HepG2 (cell line): ENCODE measurements around the gene CDK9. TPM values are rescaled to one million over a fixed set of nuclear protein-coding genes. Genes with fewer than 3 reads are reported as not detected.

Experiments used
- ATAC-seq: fragments of 200-7000 bp; cut with Tn5 transposase; 3 replicates; pipeline ENCODE4 v1.9.1; 2020; ENCODE audit warnings: mild to moderate bottlenecking, moderate library complexity
- BruUV-seq: library from RNA; stranded (reverse); fragments of 400-500 nt; replicated peaks from 2 replicates; lab custom pipeline; 2021; lab: Mats Ljungman, UMichigan
- CTCF ChIA-PET: fragments of 300-600 bp; formaldehyde crosslinking; extraction: SDS; loops from one replicate; lab custom pipeline; 2021; ENCODE audit warnings: low total read pairs, inconsistent platforms, low intra/inter-chr PET ratio; lab: Yijun Ruan, JAX
- POLR2A ChIA-PET: fragments of 350-600 bp; sonication (Branson Sonifier 250); formaldehyde crosslinking; loops from one replicate; lab custom pipeline; 2020; ENCODE audit warnings: antibody characterized with exemption, inconsistent platforms; lab: Yijun Ruan, JAX
- DNase-seq: peaks from one replicate; pipeline ENCODE4 v3.0.0-alpha.2; 2015; ENCODE audit warnings: low spot score
- FAIRE-seq: peaks from 3 replicates; lab custom pipeline; 2011; peaks lifted over from hg19 to GRCh38; lab: Jason Lieb, UNC
- H2AFZ ChIP-seq: one replicate; pipeline ENCODE4 v1.6.1; 2011; ENCODE audit warnings: low read length, inconsistent platforms
- H3K27ac ChIP-seq: fragments of 300-600 bp; 3 replicates; pipeline ENCODE4 v1.8.0; 2011; ENCODE audit warnings: mixed run types, mild to moderate bottlenecking, mixed read lengths, low read length, inconsistent platforms; ENCODE audit not compliant: insufficient read depth; ENCODE audit errors: extremely low read length
- H3K27me3 ChIP-seq, 2 experiments: fragments of 200-600 bp in 1 of 2; 2 replicates in 1 of 2; 3 replicates in 1 of 2; pipeline versions ENCODE4 v1.6.0 to v1.8.0; 2011; ENCODE audit warnings: low read length in 2 of 2, mild to moderate bottlenecking in 2 of 2, moderate library complexity in 2 of 2, inconsistent platforms in 1 of 2; ENCODE audit not compliant: insufficient read depth in 2 of 2, control insufficient read depth in 1 of 2
- H3K36me3 ChIP-seq, 2 experiments: fragments of 200-600 bp in 1 of 2; replicated peaks in 1 of 2; 2 replicates in 1 of 2; 3 replicates in 1 of 2; pipeline versions ENCODE4 v1.5.1 to v1.8.0; 2011; ENCODE audit warnings: low read length in 2 of 2, inconsistent platforms in 1 of 2; ENCODE audit not compliant: insufficient read depth in 2 of 2, control insufficient read depth in 1 of 2
- H3K4me1 ChIP-seq: 2 replicates; pipeline ENCODE4 v1.5.1; 2012; ENCODE audit warnings: low read length, inconsistent platforms; ENCODE audit not compliant: insufficient read depth
- H3K4me2 ChIP-seq: 2 replicates; pipeline ENCODE4 v1.6.0; 2011; ENCODE audit warnings: low read depth, low read length, inconsistent platforms
- H3K4me3 ChIP-seq, 3 experiments: fragments of 200-600 bp in 1 of 3; sonication (generic), shearing (Covaris generic) in 1 of 3; replicated peaks in 1 of 3; 2 replicates each; pipeline ENCODE4 v1.5.1; 2011 to 2016; ENCODE audit warnings: low read length in 3 of 3, inconsistent platforms in 2 of 3, low read depth in 2 of 3, mild to moderate bottlenecking in 2 of 3, control low read depth in 1 of 3, mixed read lengths in 1 of 3; ENCODE audit not compliant: insufficient read depth in 1 of 3
- H3K79me2 ChIP-seq: one replicate; pipeline ENCODE4 v1.6.1; 2011; ENCODE audit warnings: low read length, inconsistent platforms; ENCODE audit not compliant: insufficient read depth
- H3K9ac ChIP-seq: 2 replicates; pipeline ENCODE4 v1.6.0; 2011; ENCODE audit warnings: mild to moderate bottlenecking, low read depth, low read length, inconsistent platforms; ENCODE audit not compliant: insufficient read depth
- H3K9me3 ChIP-seq: 2 replicates; pipeline ENCODE4 v1.5.1; 2012; ENCODE audit warnings: mild to moderate bottlenecking, low read length
- H4K20me1 ChIP-seq: 2 replicates; pipeline ENCODE4 v1.6.0; 2011; ENCODE audit warnings: inconsistent platforms, mild to moderate bottlenecking, low read length, moderate library complexity; ENCODE audit not compliant: insufficient read depth
- POLR2AphosphoS5 ChIP-seq: IDR thresholded peaks from 2 replicates; pipeline ENCODE4 v1.6.1; 2012; ENCODE audit warnings: low read depth, low read length
- REL ChIP-seq: sonication (generic); formaldehyde crosslinking; conservative IDR thresholded peaks from 2 replicates; pipeline ENCODE4 v1.8.0; 2022; ENCODE audit warnings: mild to moderate bottlenecking, missing genetic modification reagents, moderate library complexity
- ZNF557 ChIP-seq: sonication (generic); formaldehyde crosslinking; IDR thresholded peaks from 2 replicates; pipeline ENCODE4 v1.4.0; 2020; ENCODE audit warnings: missing genetic modification reagents
- ZNF577 ChIP-seq: sonication (generic); formaldehyde crosslinking; IDR thresholded peaks from 2 replicates; pipeline ENCODE4 v1.4.0; 2020; ENCODE audit warnings: mild to moderate bottlenecking, low read depth, missing genetic modification reagents, borderline replicate concordance
- ZNF589 ChIP-seq: sonication (generic); formaldehyde crosslinking; conservative IDR thresholded peaks from 2 replicates; pipeline ENCODE4 v1.8.0; 2022; ENCODE audit warnings: mild to moderate bottlenecking, moderate library complexity, missing genetic modification reagents
- ZNF737 ChIP-seq: sonication (generic); formaldehyde crosslinking; IDR thresholded peaks from 2 replicates; pipeline ENCODE4 v1.5.0; 2020; ENCODE audit warnings: missing genetic modification reagents, mild to moderate bottlenecking, borderline replicate concordance
- WGBS: methylation state at CpG from one replicate; pipeline ENCODE4 v1.1.6; 2017; ENCODE audit warnings: low lambda C conversion rate; 5-methylcytosine and 5-hydroxymethylcytosine counted together
- in situ Hi-C: cut with HindIII; loops from 2 replicates; pipeline ENCODE4 v1.10.0; 2017; ENCODE audit warnings: low pct_unique_long_range_greater_than_20kb; ENCODE audit not compliant: extremely low pct_ligation_motif_present
- intact Hi-C: fragments of 100-400 bp; cut with micrococcal nuclease; formaldehyde crosslinking; loops from one replicate; pipeline ENCODE4 v1.10.0; 2022; ENCODE audit not compliant: unreplicated experiment
- polyA plus RNA-seq, 8 experiments: library from polyadenylated mRNA; depleted of rRNA in 3 of 8; stranded (reverse) in 7 of 8; unstranded in 1 of 8; fragments of >200 nt; fragmentation: Illumina TruSeq in 4 of 8; extraction: Trizol in 4 of 8; gene quantifications; 2 replicates each; pipeline versions ENCODE4 v1.2.1 to v1.2.3, GENCODE V29; 2011 to 2016; ENCODE audit warnings: low read depth in 4 of 8, missing spikeins in 1 of 8, mixed read lengths in 1 of 8; ENCODE audit not compliant: insufficient read depth in 1 of 8
- total RNA-seq, 5 experiments: library from RNA; depleted of rRNA; stranded (reverse); fragments of >200 nt; fragmentation: Illumina TruSeq; extraction: Trizol; gene quantifications; 2 replicates each; pipeline ENCODE4 v1.2.3, GENCODE V29; 2016; ENCODE audit warnings: low read depth in 1 of 5
- TF ChIP-seq, protein P1 (sequence below): sonication (generic); formaldehyde crosslinking; IDR thresholded peaks from 2 replicates; pipeline ENCODE4 v1.9.0; 2022; ENCODE audit warnings: missing genetic modification reagents, mild to moderate bottlenecking, borderline replicate concordance
- TF ChIP-seq, protein P2 (sequence below): sonication (generic); formaldehyde crosslinking; conservative IDR thresholded peaks from 2 replicates; pipeline ENCODE4 v1.8.0; 2022; ENCODE audit warnings: mild to moderate bottlenecking, moderate library complexity, missing genetic modification reagents
- TF ChIP-seq, protein P3 (sequence below): sonication (generic); formaldehyde crosslinking; IDR thresholded peaks from 2 replicates; pipeline ENCODE4 v1.8.1; 2023; ENCODE audit warnings: missing genetic modification reagents, mild to moderate bottlenecking, borderline replicate concordance

Gene CDK9
- total and polyA plus RNA-seq, 2 of the 13 experiments (the other 11 are each of a cell fraction or from before 2014, with no cell fraction given) = 16.8 to 21.5 TPM

DNA sequence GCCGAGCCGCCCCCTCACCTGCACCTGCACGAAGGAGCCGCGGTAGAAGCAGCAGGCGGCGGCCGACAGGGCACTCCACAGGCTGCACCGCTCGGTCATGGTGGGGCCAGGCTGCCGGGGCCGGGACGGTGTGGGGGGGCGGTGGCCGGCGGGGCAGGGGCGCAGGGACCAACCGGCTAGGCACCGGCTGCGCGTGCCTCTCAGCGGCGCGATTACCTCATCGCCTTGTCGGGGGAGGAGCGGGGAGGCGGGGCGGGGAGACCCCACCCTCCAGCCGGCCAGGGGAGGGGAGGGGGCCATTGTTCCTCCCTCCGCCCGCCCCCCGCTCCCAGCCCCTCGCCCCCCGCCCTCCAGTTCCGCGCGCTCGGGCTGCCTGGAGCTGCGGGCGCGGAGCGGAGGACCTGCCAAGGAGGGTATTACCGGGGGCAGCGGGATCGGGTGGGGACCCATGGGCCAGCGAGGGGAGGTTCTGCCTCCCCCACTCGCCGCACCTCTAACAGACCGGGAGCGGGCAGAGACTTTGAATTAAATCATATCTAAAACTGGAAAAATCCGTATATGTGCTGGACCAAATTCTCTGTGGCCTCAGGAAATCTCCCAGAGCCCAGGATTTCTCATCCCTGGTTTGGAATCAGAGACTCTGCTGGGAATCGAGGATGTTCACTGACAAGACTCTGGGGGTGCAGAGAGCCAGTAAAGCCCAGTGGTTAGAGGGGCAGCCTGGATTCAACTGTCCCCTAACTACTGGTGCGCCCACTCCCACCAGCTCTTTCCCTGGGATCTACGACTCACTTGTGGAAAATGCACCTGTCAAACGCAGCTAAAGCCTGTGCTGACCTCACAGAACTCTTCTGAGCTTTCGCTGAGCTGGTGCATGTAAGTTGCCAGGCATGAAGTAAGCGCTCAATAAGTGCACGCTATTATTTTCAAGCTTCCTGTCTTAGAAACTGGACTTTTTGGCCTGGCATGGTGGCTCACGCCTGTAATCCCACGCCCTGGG lies 30.5 kb upstream of the CDK9 start:
- ATAC-seq = no peak
- ChIA-PET POLR2A (no interaction called here), CTCF (no interaction called here)
- Histone ChIP-seq H3K4me1 (no peaks in the 10 kb centered on the region), H3K36me3 (no peaks in the 10 kb centered on the region), H3K79me2 (no peaks in the 10 kb centered on the region), H3K9me3 (no peaks in the 10 kb centered on the region), H3K27ac (no peak overlapping the region), H3K4me2 (no peak overlapping the region), H3K9ac (no peak overlapping the region), H4K20me1 (no peaks in the 10 kb centered on the region), H2AFZ (no peak overlapping the region), H3K27me3 (peaks cover 0 to 45% of the 10 kb centered on the region in 2 experiments; a peak in 3 of 5 replicates), H3K4me3 (no peak overlapping the region)
- no peak for FAIRE-seq
- whole genome bisulfite sequencing = 28% methylated on average over 14 of the region's 61 CpGs
- intact Hi-C loops (no loop called here), in situ Hi-C loops (no loop called here)
- TF ChIP-seq, protein P1, sequence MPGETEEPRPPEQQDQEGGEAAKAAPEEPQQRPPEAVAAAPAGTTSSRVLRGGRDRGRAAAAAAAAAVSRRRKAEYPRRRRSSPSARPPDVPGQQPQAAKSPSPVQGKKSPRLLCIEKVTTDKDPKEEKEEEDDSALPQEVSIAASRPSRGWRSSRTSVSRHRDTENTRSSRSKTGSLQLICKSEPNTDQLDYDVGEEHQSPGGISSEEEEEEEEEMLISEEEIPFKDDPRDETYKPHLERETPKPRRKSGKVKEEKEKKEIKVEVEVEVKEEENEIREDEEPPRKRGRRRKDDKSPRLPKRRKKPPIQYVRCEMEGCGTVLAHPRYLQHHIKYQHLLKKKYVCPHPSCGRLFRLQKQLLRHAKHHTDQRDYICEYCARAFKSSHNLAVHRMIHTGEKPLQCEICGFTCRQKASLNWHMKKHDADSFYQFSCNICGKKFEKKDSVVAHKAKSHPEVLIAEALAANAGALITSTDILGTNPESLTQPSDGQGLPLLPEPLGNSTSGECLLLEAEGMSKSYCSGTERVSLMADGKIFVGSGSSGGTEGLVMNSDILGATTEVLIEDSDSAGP (CRISPR knock-in tag) = no peak
- no peak for TF ChIP-seq ZNF737 (CRISPR knock-in tag)
- TF ChIP-seq, protein P2, sequence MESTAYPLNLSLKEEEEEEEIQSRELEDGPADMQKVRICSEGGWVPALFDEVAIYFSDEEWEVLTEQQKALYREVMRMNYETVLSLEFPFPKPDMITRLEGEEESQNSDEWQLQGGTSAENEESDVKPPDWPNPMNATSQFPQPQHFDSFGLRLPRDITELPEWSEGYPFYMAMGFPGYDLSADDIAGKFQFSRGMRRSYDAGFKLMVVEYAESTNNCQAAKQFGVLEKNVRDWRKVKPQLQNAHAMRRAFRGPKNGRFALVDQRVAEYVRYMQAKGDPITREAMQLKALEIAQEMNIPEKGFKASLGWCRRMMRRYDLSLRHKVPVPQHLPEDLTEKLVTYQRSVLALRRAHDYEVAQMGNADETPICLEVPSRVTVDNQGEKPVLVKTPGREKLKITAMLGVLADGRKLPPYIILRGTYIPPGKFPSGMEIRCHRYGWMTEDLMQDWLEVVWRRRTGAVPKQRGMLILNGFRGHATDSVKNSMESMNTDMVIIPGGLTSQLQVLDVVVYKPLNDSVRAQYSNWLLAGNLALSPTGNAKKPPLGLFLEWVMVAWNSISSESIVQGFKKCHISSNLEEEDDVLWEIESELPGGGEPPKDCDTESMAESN (CRISPR knock-in tag) = no peak
- TF ChIP-seq REL (CRISPR knock-in tag) = no peak
- TF ChIP-seq, protein P3, sequence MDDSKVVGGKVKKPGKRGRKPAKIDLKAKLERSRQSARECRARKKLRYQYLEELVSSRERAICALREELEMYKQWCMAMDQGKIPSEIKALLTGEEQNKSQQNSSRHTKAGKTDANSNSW = no peak
- TF ChIP-seq ZNF557 (CRISPR knock-in tag) = no peak
- TF ChIP-seq ZNF577 (CRISPR knock-in tag) = no peak
- no peak for TF ChIP-seq POLR2AphosphoS5
- no peak for TF ChIP-seq ZNF589
- DNase-seq = no peak
- BruUV-seq = no TSS peak
